ENCODE results near the gene LIN28B.
"Not testable (repeated sequence)": the region's sequence is repeated elsewhere in the genome, so short reads cannot be mapped to it uniquely, and the experiment has no call there.

LIN28B gene

GRCh38 chr6:104956731-104957294 is at the start of gene LIN28B:
TSS of gene LIN28B (plus strand) at chr6:104957107. CDS start at chr6:104957251, 144 bp downstream.
- DNase-seq, result no peak

GRCh38 chr6:104908031-104908887 is 48.6 kb upstream of the LIN28B start:
- DNase-seq, result no peak

GRCh38 chr6:104908888-104909525 is 47.9 kb upstream of the LIN28B start:
- no peak for DNase-seq

DNA sequence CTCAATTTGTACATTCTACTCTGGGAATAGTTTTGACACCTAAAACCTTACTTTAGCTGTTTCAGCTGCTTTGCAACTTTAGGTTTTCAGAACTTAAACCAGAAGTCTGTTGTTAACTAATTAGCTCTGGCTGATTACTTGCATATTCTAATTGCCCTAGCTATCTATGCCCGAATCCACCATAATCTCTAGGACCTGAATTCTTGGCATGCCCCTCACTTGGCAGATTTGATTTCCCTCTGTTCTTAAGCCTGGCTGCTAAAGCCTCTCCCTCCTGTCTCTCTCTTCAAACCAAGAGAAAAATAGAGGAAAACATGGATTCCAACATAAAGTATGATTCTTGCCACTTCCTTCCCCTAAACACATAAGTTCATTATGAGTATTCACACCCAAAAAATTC is 35.0 kb upstream of the LIN28B start:
- DNase-seq, result no peak

DNA sequence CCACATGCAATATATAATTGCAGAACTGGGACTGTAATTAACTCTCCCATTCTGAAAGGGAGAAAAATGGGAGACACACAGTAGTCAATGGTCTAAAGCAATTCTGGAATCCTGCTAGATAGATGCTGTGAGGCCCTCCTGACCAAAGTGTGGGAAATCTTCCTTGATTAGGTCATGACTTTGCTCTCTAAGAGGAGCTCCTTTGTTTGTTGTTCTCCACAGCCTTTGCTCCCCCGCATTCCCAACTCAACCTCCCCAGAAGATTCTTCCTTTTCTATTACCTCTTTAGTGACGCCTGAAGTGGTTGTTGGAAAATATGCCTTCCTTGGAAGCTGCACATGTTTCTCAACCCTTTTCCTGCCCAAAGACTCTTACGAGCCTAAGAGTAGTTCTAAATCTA is 28.8 kb upstream of the LIN28B start:
- no peak for DNase-seq

DNA sequence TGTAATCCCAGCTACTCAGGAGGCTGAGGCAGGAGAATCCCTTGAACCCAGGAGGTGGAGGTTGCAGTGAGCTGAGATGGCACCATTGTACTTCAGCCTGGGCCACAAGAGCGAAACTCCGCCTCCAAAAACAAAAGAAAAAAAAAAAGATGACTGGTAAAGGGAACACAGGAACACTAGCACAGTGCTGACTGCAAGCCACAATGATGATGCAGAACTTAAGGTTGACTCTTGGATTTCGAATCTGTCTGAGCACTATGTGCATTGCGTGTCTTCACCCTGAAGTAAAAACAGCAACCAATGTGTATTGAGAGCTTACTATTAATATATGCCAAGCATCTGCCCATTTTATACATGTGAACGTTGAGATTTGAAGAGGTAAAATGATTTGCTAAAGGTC is 27.6 kb upstream of the LIN28B start:
- no peak for DNase-seq

DNA sequence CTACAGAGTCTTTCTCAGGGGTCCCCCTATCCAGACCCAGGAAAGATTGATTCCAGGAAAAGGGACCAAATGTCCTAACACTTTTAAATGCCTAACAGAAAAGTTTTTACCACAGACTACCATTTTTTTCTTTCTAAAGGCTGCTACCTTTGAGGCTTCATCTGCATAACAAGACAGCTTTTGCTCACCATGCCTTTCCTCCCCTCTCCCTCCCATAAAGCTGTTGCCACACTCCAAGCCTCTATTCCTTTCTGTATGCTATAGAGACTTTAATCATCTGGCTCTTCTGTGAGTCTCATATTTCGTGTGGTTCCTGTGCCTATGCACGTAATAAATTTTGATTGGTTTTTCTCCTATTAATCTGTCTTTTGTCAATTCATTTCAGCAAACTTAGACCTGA is 26.0 kb upstream of the LIN28B start:
- DNase-seq, result no peak

DNA sequence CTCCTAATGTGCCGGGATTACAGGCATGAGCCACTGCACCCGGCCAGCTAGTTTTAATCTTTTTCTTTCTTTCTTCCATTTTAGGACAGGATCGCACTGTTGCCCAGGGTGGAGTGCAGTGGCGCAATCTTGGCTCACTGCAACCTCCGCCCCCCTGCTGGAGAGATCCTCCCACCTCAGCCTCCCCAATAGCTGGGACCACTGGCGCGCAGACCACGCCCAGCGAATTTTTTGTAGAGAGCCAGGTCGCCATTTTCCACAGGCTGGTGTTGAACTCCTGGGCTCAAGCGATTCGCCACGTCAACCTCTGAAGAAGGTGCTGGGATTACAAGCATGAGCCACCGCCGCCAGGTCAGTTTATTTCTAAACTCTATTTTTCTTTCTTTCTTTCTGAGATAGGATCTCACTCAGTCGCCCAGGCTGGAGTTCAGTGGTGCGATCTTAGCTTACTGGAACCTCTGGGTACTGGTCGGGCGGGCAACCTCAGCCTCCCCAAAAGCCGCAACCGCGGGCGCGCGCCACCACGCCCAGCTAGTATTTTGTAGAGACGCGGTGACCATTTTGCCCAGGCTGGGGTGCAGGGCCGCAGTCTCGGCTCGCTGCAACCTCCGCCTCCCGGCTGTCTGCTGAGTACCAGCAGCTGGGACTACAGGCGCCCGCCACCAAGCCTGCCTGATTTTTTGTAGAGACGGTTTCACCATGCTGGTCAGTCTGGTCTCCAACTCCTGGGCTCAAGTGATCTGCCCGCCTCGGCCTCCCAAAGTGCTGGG is 20.0 kb upstream of the LIN28B start:
- DNase-seq, result no peak

DNA sequence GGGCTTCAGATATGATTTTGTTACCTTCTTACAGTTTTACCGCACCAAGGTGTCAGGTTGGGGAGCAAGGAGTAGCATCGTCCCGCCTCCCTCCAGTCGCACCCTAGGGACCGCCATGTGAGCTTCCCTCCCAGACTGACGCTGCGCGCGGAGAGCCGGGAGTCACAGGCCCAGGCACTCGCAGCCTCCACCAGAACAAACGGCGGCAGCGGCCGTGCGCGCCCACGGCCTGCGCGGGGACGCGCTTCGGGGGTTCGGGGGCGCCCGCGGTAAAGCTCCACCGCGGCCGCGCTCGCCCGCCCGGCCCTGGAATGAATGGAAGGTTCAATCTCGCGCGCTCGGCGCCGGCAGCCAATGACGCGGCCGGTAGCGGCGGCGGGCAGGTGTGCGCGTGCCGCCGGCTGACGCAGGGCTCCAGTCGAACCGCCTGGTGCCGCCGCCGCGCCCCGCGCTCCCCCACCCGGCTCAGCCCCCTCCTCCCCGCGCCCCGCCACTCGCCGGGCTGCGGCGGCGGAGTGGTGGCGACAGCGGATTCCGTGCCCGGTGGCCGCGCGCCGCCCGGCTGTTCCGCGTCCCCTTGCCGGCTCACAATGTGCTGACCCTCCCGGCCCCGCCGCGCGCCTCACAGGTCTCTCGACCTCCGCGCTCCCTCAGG is 16.5 kb upstream of the LIN28B start:
- no peak for DNase-seq

GRCh38 chr6:104940893-104941728 is 15.8 kb upstream of the LIN28B start:
- peak; percentile 31 for DNase-seq

- DNase-seq, result peak; percentile 3
Observed at GRCh38 chr6:104941729-104942091, 15.2 kb upstream of the LIN28B start.

GRCh38 chr6:104943781-104944180 is 13.1 kb upstream of the LIN28B start:
- no peak for DNase-seq

DNA sequence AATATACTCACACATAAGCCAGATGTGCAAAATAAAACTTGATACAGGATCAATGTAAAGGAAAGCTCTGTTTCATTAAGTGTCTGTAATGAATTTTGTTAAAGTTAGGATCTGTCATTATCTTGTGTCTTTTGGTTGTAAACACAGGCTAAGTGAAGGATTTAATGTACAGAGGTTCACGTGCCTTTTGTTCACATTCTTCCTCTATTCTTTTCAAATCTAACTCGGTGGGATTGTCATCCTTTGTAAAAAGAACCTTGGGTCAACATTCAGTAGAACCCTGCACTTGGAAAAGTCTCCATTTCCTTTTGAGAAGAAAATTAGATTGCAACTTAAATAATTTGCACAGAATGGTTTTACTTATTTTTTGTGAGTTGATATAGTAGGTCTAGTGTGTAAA is 7.7 kb upstream of the LIN28B start:
- DNase-seq, result no peak

DNA sequence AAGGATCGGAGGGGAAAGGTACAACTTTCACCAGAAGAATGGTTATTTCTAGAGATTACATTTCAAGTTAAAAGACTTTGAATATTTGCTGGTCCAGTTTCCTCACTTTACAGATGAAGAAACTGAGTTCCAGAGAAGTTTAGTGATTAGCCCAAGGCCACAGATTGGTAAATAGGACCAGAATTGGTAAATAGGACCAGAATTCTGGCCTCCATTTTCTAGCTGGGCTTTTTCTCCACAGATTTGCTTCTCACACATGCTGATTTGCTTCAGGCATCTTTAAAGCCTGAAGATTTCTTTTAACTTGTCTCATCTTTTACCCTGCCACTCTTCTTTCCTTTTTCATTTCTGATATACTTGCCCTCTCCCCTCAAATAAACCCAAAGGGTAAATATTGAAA is 5.2 kb upstream of the LIN28B start:
- no peak for DNase-seq

- DNase-seq, result no peak
Observed at GRCh38 chr6:104952911-104953399, 4.0 kb upstream of the LIN28B start.

DNA sequence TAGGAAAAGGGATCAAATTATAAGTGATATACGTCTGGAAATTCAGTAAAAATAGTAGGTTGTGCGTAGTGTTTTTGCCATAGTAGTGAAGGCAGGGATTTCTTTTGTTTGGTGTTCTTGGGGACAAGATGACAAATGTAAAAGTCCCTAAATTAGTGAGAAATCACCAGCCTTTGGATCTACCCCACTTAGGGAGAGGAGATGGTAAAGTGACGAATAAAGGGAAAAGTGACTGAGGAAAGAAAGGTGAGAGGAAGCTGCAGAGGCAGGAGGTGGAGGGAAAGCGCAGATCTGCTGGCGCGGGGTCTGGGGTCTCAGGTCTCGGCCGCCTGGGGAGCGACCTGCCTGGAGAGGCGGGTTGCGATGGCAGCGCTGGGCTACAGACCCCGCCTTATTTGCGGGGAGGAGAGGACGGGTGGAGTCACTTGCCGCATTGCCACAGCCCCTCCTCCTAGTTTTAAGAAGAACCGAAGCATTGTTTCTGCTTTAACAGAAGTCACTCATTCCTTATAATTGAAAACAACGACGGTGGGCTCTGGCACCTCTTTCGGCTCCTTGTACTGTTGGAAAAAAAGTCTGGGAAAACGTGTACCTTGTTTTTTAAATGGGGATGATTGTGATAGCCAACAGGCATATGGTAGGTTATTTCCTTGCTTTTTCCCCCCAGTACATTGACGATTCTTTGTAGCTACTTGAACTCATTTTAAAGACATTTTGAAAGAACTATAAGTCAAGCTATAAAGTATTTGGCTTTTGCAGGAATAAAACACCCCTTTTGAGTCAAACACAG is 3.3 kb upstream of the LIN28B start:
- DNase-seq, result not testable (repeated sequence)

DNA sequence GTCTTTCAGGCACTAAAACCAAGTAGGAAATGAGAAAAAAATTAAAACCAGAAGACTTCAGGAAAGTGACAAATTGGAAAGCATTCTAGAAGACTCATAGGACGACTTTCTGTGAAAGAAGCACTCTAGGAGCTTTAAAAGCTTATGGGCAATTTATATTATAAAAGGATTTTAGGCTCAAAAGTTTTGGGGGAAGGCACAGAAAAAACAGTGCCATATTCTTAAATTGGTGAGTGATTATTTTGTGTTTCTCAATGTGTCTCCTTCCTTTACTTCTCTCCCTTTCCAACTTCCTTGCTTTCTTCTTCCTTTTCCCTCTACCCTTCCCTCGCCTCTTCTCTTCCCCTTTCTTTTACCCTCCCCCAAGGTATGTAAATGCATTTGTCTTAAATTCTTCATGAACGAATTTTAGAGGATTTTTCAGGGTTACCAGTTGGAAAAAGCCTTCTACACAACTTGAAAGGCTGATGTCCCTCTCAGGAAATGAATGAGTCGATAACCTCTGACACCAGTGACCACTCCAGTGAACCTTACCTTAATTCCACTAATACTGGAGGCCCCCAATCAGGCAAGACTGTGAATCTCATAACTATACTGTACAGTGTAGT is 2.6 kb upstream of the LIN28B start:
- no peak for DNase-seq

- no peak for DNase-seq
Observed at GRCh38 chr6:104955491-104955890, 1.4 kb upstream of the LIN28B start.

- DNase-seq, result no peak
Observed at GRCh38 chr6:104955927-104956730, 778 bp upstream of the LIN28B start.
